ENCODE data around the gene P4HA2.

P4HA2 gene

DNA sequence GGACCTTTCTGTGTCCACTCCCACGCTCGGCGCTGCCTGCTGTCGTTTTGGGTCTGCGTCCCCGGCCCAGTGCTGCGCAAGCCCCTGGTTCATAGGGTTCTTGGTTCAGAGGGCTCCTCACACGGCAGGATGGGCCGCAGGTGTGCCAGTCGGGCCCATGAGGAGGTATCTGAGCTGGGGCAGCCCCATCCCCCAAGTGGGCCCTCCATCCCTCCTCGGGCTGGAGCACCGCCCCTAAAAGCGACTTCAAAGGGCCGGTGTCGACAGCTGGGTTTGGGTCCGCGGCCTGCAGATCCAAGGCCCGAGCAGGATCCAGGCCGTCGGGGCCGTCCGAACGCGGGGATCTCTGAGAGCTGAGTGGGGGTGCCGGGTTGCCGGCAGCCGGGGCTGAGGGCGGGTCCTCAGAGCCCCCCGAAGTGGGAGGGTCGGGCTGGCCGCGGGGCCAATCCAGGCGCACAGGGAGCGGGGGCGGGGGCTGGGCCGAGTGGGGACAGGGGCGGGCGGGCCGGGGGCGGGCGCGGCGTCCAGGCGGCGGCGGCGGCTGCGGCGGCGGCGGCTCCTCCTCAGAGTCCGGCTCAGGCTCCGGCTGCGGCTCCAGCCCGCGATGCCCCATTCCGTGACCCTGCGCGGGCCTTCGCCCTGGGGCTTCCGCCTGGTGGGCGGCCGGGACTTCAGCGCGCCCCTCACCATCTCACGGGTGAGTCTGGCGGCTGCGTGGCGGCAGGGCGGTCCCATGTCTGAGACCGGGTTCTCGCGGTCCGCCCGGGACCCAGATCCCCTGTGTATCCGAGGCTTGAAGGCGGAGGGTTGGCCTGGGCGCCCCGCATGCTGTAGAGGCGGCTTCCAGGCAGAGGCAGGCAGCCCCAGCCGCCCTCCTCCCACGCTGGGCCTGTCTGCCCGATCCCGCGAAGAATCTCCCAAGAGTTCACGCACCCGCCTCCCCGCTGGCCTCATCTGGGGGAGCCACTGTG, 29.8 kb upstream of the P4HA2 start, which contains the start of gene PDLIM4:
TSS of gene PDLIM4 (plus strand) at position 566 of the 971 bp plus-strand sequence. CDS start at position 605, 39 bp downstream.
- TF ChIP-seq, protein P1, sequence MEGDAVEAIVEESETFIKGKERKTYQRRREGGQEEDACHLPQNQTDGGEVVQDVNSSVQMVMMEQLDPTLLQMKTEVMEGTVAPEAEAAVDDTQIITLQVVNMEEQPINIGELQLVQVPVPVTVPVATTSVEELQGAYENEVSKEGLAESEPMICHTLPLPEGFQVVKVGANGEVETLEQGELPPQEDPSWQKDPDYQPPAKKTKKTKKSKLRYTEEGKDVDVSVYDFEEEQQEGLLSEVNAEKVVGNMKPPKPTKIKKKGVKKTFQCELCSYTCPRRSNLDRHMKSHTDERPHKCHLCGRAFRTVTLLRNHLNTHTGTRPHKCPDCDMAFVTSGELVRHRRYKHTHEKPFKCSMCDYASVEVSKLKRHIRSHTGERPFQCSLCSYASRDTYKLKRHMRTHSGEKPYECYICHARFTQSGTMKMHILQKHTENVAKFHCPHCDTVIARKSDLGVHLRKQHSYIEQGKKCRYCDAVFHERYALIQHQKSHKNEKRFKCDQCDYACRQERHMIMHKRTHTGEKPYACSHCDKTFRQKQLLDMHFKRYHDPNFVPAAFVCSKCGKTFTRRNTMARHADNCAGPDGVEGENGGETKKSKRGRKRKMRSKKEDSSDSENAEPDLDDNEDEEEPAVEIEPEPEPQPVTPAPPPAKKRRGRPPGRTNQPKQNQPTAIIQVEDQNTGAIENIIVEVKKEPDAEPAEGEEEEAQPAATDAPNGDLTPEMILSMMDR (IDR thresholded peaks at IDR 0.05; ENCODE audit: low read length), result no peak
- TF ChIP-seq EZH2 (optimal IDR thresholded peaks at IDR 0.05; ENCODE audit: low read depth, low read length) (no peak), EZH2phosphoT487 (IDR thresholded peaks at IDR 0.05; ENCODE audit: low read length) (no peak)
- H2AFZ ChIP-seq (ENCODE audit: low read length), result no peak within 1 kb of the TSS
- no peaks in the 10 kb centered on the region for H3K79me2 ChIP-seq (ENCODE audit: low read length)
- H3K9ac ChIP-seq (ENCODE audit: low read length), result no peak within 1 kb of the TSS
- no peak for DNase-seq
- H3K4me3 ChIP-seq (ENCODE audit: low read length), result no peak within 1 kb of the TSS
- no peaks in the 10 kb centered on the region for H3K9me2 ChIP-seq (replicated peaks; ENCODE audit: insufficient read depth, low read length)
- H4K20me1 ChIP-seq (ENCODE audit: insufficient read depth, low read length), result no peaks in the 10 kb centered on the region
- no peaks in the 10 kb centered on the region for H3K9me3 ChIP-seq (replicated peaks; ENCODE audit: insufficient read depth, low read length)
- no peak within 1 kb of the TSS for H3K4me2 ChIP-seq (ENCODE audit: low read depth, low read length)
- no peaks in the 10 kb centered on the region for H3F3A ChIP-seq (ENCODE audit: insufficient read depth, low read length)
- H3K27me3 ChIP-seq (replicated peaks; ENCODE audit: insufficient read depth, low read length), result no peaks in the 10 kb centered on the region
- H3K4me1 ChIP-seq (ENCODE audit: low read length), result no peaks in the 10 kb centered on the region
- H3K36me3 ChIP-seq (replicated peaks; ENCODE audit: insufficient read depth, low read length), result no peaks in the 10 kb centered on the region
- H3K27ac ChIP-seq (ENCODE audit: low read length), result no peak within 1 kb of the TSS

DNA sequence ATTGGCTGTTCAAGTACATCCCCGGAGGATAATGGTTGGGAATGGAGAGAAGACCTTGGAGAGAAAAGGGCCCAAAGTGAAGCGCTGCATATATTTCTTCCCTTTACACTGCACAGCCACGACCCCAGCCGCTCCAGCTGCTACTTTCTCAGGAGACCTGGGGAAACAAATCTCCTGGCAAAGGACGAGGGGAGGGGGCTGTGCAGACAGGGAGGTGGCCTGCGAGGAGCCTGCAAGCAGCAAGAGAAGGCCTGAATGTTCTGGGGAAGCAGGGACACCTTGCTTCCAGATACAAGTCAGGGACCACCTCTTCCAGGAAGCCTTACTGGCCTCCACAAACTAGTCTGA, 29.1 kb upstream of the P4HA2 start:
- Histone ChIP-seq H3K9me3 (replicated peaks; ENCODE audit: insufficient read depth, low read length) (no peaks in the 10 kb centered on the region), H3K9ac (ENCODE audit: low read length) (no peak overlapping the region), H4K20me1 (ENCODE audit: insufficient read depth, low read length) (no peaks in the 10 kb centered on the region), H2AFZ (ENCODE audit: low read length) (no peak overlapping the region), H3F3A (ENCODE audit: insufficient read depth, low read length) (no peaks in the 10 kb centered on the region), H3K9me2 (replicated peaks; ENCODE audit: insufficient read depth, low read length) (no peaks in the 10 kb centered on the region), H3K4me2 (ENCODE audit: low read depth, low read length) (no peak overlapping the region), H3K27me3 (replicated peaks; ENCODE audit: insufficient read depth, low read length) (no peaks in the 10 kb centered on the region), H3K4me1 (ENCODE audit: low read length) (no peaks in the 10 kb centered on the region), H3K27ac (ENCODE audit: low read length) (no peak overlapping the region), H3K79me2 (ENCODE audit: low read length) (no peaks in the 10 kb centered on the region), H3K4me3 (ENCODE audit: low read length) (no peak overlapping the region), H3K36me3 (replicated peaks; ENCODE audit: insufficient read depth, low read length) (no peaks in the 10 kb centered on the region)
- TF ChIP-seq, protein P1 (IDR thresholded peaks at IDR 0.05; ENCODE audit: low read length), result no peak
- no peak for TF ChIP-seq EZH2 (optimal IDR thresholded peaks at IDR 0.05; ENCODE audit: low read depth, low read length)
- TF ChIP-seq EZH2phosphoT487 (IDR thresholded peaks at IDR 0.05; ENCODE audit: low read length), result no peak
- DNase-seq, result no peak

DNA sequence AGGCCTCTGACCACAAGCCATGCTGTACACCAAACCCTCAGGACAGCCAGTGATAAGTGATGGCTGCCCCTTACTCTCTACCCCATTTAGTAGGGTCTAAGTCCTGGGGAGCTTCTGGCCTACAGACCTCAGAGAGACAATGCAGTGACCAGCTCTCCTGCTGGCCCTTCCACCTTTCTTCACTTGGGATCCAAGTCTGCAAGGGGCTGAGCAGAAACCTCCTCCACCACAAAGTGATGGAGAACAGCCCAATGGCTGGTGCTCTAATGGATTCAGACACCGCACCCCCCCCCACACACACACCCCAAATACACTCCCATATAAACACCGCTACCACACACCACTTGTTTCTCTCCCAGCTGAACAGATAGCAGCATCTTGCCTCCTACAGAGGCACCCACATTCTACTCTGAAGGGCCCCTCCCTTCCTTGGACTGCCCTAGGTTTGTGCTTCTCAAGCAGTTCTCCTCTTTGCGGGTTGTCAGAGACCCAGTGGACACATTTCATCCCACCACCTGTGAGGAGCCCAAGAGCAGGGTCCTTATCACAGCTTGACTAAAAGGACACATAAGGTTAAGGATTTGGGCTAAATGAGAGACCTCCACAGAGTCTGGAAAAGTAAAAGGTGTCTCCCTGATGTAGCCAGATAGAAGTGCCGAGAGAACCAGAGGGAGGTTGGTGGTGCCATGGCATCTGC, 28.6 kb upstream of the P4HA2 start:
- DNase-seq, result no peak

More for the DNA sequence above, 28.6 kb upstream of the P4HA2 start:
- Histone ChIP-seq H3K9me2 (replicated peaks; ENCODE audit: insufficient read depth, low read length) (no peaks in the 10 kb centered on the region), H2AFZ (ENCODE audit: low read length) (no peak overlapping the region), H3K27me3 (replicated peaks; ENCODE audit: insufficient read depth, low read length) (no peaks in the 10 kb centered on the region), H3F3A (ENCODE audit: insufficient read depth, low read length) (no peaks in the 10 kb centered on the region), H3K9me3 (replicated peaks; ENCODE audit: insufficient read depth, low read length) (no peaks in the 10 kb centered on the region), H3K79me2 (ENCODE audit: low read length) (no peaks in the 10 kb centered on the region), H3K4me3 (ENCODE audit: low read length) (no peak overlapping the region), H3K4me2 (ENCODE audit: low read depth, low read length) (no peak overlapping the region), H4K20me1 (ENCODE audit: insufficient read depth, low read length) (no peaks in the 10 kb centered on the region), H3K27ac (ENCODE audit: low read length) (no peak overlapping the region), H3K36me3 (replicated peaks; ENCODE audit: insufficient read depth, low read length) (no peaks in the 10 kb centered on the region), H3K4me1 (ENCODE audit: low read length) (no peaks in the 10 kb centered on the region), H3K9ac (ENCODE audit: low read length) (no peak overlapping the region)
- TF ChIP-seq EZH2phosphoT487 (IDR thresholded peaks at IDR 0.05; ENCODE audit: low read length) (no peak), EZH2 (optimal IDR thresholded peaks at IDR 0.05; ENCODE audit: low read depth, low read length) (no peak)
- TF ChIP-seq, protein P1 (IDR thresholded peaks at IDR 0.05; ENCODE audit: low read length), result no peak

Data from MM.1S (cell line).